Endothelial cell of umbilical vein (primary cell): ENCODE measurements around the gene ARHGEF40. TPM values are rescaled to one million over a fixed set of nuclear protein-coding genes. Genes with fewer than 3 reads are reported as not detected.
A peak's percentile ranks its signal among the peaks of the same experiment; 100 is the strongest.
"Not testable (repeated sequence)": the region's sequence is repeated elsewhere in the genome, so short reads cannot be mapped to it uniquely, and the experiment has no call there.

ENCODE experiments used
- BruUV-seq: library from RNA; stranded (reverse); fragments of 400-500 nt; replicated peaks from 2 replicates; lab custom pipeline; 2021; lab: Mats Ljungman, UMichigan
- CTCF ChIA-PET: fragments of 300-600, 350-600 bp; sonication (Branson Sonifier 250); formaldehyde crosslinking; loops from one replicate; lab custom pipeline; 2021; ENCODE audit warnings: antibody characterized with exemption, inconsistent platforms; lab: Charles Lee
- POLR2A ChIA-PET: fragments of 300-600, 350-600 bp; sonication (Branson Sonifier 250); formaldehyde crosslinking; loops from one replicate; lab custom pipeline; 2021; ENCODE audit warnings: antibody characterized with exemption, inconsistent platforms; lab: Charles Lee
- DNase-seq: peaks from one replicate; pipeline ENCODE4 v3.0.0-alpha.2; 2011; ENCODE audit warnings: low read depth, low spot score
- FAIRE-seq: peaks from 2 replicates; lab custom pipeline; 2011; peaks lifted over from hg19 to GRCh38; lab: Jason Lieb, UNC
- H2AFZ ChIP-seq: 2 replicates; pipeline ENCODE4 v1.6.0; 2012; ENCODE audit warnings: low read depth, low read length, control low read depth, inconsistent platforms
- H3K27ac ChIP-seq: 2 replicates; pipeline ENCODE4 v1.5.1; 2011; ENCODE audit warnings: low read depth, mild to moderate bottlenecking, control low read depth, low read length, moderate library complexity; ENCODE audit not compliant: insufficient read depth
- H3K27me3 ChIP-seq, 2 experiments: 2 replicates each; pipeline versions ENCODE4 v1.6.0 to v1.6.1; 2011; ENCODE audit warnings: low read length in 2 of 2, mixed read lengths in 1 of 2; ENCODE audit not compliant: control insufficient read depth in 2 of 2, insufficient read depth in 2 of 2
- H3K36me3 ChIP-seq, 2 experiments: 2 replicates in 1 of 2; 3 replicates in 1 of 2; pipeline ENCODE4 v1.5.1; 2011; ENCODE audit warnings: low read length in 2 of 2, mild to moderate bottlenecking in 1 of 2, moderate library complexity in 1 of 2; ENCODE audit not compliant: control insufficient read depth in 2 of 2, insufficient read depth in 2 of 2; ENCODE audit errors: extremely low read depth in 1 of 2
- H3K4me1 ChIP-seq: 3 replicates; pipeline ENCODE4 v1.5.1; 2011; ENCODE audit warnings: mild to moderate bottlenecking, low read length; ENCODE audit not compliant: control insufficient read depth, insufficient read depth; ENCODE audit errors: extremely low read depth
- H3K4me2 ChIP-seq: 2 replicates; pipeline ENCODE4 v1.6.1; 2011; ENCODE audit warnings: low read length, control low read depth, mixed read lengths; ENCODE audit not compliant: insufficient read depth
- H3K4me3 ChIP-seq, 3 experiments: fragments of 200-600 bp in 1 of 3; sonication (generic), shearing (Covaris generic) in 1 of 3; replicated peaks in 1 of 3; 2 replicates each; pipeline ENCODE4 v1.5.1; 2011 to 2016; ENCODE audit warnings: control low read depth in 3 of 3, low read length in 3 of 3, mild to moderate bottlenecking in 2 of 3, inconsistent platforms in 1 of 3, low read depth in 1 of 3, moderate library complexity in 1 of 3; ENCODE audit not compliant: insufficient read depth in 1 of 3
- H3K79me2 ChIP-seq: 2 replicates; pipeline ENCODE4 v1.6.0; 2012; ENCODE audit warnings: low read length, inconsistent platforms; ENCODE audit not compliant: control insufficient read depth, insufficient read depth
- H3K9ac ChIP-seq: replicated peaks from 2 replicates; pipeline ENCODE3; 2011; ENCODE audit warnings: low read length, control low read depth; ENCODE audit not compliant: insufficient read depth; ENCODE audit errors: extremely low read depth
- H3K9me1 ChIP-seq: replicated peaks from 3 replicates; pipeline ENCODE4 v1.6.0; 2011; ENCODE audit warnings: mild to moderate bottlenecking, low read length; ENCODE audit not compliant: control insufficient read depth, insufficient read depth; ENCODE audit errors: extremely low read depth
- H3K9me3 ChIP-seq: replicated peaks from 2 replicates; pipeline ENCODE4 v1.5.1; 2012; ENCODE audit warnings: low read length, inconsistent platforms; ENCODE audit not compliant: control insufficient read depth, insufficient read depth
- H4K20me1 ChIP-seq: replicated peaks from 2 replicates; pipeline ENCODE3; 2011; ENCODE audit warnings: mild to moderate bottlenecking, low read length; ENCODE audit not compliant: control insufficient read depth, insufficient read depth; ENCODE audit errors: extremely low read depth
- EZH2 ChIP-seq: IDR thresholded peaks from 2 replicates; pipeline ENCODE4 v1.6.1; 2012; ENCODE audit warnings: borderline replicate concordance, low read depth, mild to moderate bottlenecking, moderate library complexity, low read length, inconsistent platforms; ENCODE audit not compliant: severe bottlenecking
- FOS ChIP-seq: IDR thresholded peaks from 2 replicates; pipeline ENCODE4 v1.6.1; 2011; ENCODE audit warnings: mild to moderate bottlenecking, low read length, moderate library complexity, borderline replicate concordance; ENCODE audit not compliant: insufficient read depth
- JUN ChIP-seq: IDR thresholded peaks from 2 replicates; pipeline ENCODE4 v1.6.1; 2011; ENCODE audit warnings: borderline replicate concordance, low read depth; ENCODE audit not compliant: insufficient read length, insufficient read depth
- dilution Hi-C: fragments of 300-500 bp; cut with MboI; formaldehyde crosslinking; loops from one replicate; pipeline ENCODE4 v1.15.0; 2019; ENCODE audit warnings: low sequenced_read_pairs; ENCODE audit not compliant: extremely low pct_ligation_motif_present
- intact Hi-C: fragments of 100-400 bp; cut with micrococcal nuclease; formaldehyde crosslinking; loops from one replicate; pipeline ENCODE4 v1.10.0; 2022
- polyA plus RNA-seq, 4 experiments: library from polyadenylated mRNA; depleted of rRNA in 3 of 4; stranded (reverse) in 3 of 4; unstranded in 1 of 4; fragments of >200 nt; gene quantifications; 2 replicates each; pipeline versions ENCODE4 v1.2.1 to v1.2.3, GENCODE V29; 2011 to 2012; ENCODE audit warnings: missing spikeins in 1 of 4
- total RNA-seq: library from RNA; stranded (reverse); gene quantifications from 2 replicates; pipeline ENCODE4 v1.2.3, GENCODE V29; 2021
- TF ChIP-seq, protein P1 (sequence below): IDR thresholded peaks from 2 replicates; pipeline ENCODE4 v1.6.1; 2011; ENCODE audit not compliant: insufficient read depth, insufficient read length

Gene ARHGEF40
- total and polyA plus RNA-seq, 2 donors (not counting 3 experiments of a cell fraction or from before 2014, with no cell fraction given), result 2.6 to 19.9 TPM

DNA sequence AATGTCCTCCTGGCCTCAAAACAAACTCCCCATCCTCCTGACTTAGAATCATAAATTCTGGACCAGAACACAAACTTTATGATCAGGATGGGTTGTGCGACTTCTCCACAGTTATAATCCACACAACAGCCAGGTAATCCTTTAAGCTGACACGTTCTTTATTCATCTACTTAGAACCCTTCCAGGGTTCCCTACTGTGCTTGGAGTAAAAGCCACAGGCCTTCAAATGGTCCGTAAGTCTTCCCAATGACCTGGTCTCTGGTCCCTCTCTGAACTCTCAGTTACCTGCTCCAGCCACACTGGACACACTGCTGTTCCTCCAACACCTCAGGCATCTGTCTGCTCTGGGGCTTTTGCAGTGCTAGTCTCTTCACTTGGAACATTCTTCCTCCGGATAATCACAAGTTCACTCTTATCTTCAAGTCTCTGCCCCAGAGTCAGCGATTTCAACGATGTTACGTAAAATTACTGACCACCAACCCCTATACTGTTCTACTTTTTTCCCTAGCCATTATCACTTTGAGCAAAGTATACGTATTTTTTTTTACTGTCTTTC, 29.7 kb upstream of the ARHGEF40 start:
- H3K9me1 ChIP-seq, result no peaks in the 10 kb centered on the region
- no peaks in the 10 kb centered on the region for H3K36me3 ChIP-seq
- ChIA-PET CTCF (interaction anchor here (0.6 to 7.0 kb wide), 22 partner anchors 9 to 375 kb away, joined by 3 to 214 read pairs (median 4); partner anchors contain the start of genes RNASE8 and SLC39A2), POLR2A (no interaction called here)
- intact Hi-C loops (loop anchor here (1.0 to 2.0 kb wide), 2 partner anchors 26 to 184 kb away; no protein-coding TSS in a partner anchor), dilution Hi-C loops (no loop called here)
- no TSS peak for BruUV-seq
- FAIRE-seq (no peak), DNase-seq (no peak)
- H4K20me1 ChIP-seq, result no peaks in the 10 kb centered on the region
- no peak overlapping the region for H3K4me2 ChIP-seq
- H3K9me3 ChIP-seq, result no peaks in the 10 kb centered on the region
- H3K4me3 ChIP-seq, result no peak overlapping the region
- H3K4me1 ChIP-seq, result peaks cover 4% of the 10 kb centered on the region
- H3K79me2 ChIP-seq, result no peaks in the 10 kb centered on the region
- H3K27ac ChIP-seq, result no peak overlapping the region
- peaks cover 12 to 13% of the 10 kb centered on the region in 2 experiments for H3K27me3 ChIP-seq
- no peak overlapping the region for H2AFZ ChIP-seq
- TF ChIP-seq EZH2, result peak; percentile 5
- TF ChIP-seq FOS, result no peak
- TF ChIP-seq, protein P1, sequence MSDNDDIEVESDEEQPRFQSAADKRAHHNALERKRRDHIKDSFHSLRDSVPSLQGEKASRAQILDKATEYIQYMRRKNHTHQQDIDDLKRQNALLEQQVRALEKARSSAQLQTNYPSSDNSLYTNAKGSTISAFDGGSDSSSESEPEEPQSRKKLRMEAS, result no peak
- TF ChIP-seq JUN, result no peak
- no peak overlapping the region for H3K9ac ChIP-seq

DNA sequence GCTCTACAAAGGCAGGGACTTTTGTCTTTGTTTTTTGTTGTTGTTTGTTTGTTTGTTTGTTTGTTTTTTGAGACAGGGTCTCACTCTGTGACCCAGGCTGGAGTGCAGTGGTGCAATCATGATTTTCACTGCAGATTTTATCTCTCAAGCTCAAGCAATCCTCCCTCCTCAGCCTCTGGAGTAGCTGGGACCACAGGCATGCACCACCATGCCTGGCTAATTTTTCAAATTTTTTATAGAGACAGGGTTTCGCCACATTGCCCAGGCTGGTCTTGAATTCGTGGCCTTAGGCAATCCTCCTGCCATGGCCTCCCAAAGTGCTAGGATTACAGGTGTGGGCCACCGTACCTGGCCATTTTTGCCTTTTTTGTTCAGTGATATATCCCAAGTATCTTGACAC, 29.2 kb upstream of the ARHGEF40 start:
- dilution Hi-C loops, result not testable (repeated sequence)

More for the DNA sequence above, 29.2 kb upstream of the ARHGEF40 start:
- DNase-seq, H4K20me1 ChIP-seq, H3K9ac ChIP-seq, H3K9me1 ChIP-seq, H3K36me3 ChIP-seq, H3K4me3 ChIP-seq, BruUV-seq, H3K4me1 ChIP-seq, POLR2A ChIA-PET, H3K9me3 ChIP-seq, H3K79me2 ChIP-seq, H3K4me2 ChIP-seq, H3K27ac ChIP-seq, H2AFZ ChIP-seq: not testable (repeated sequence)
- CTCF ChIA-PET, result interaction anchor here (0.7 to 7.0 kb wide), 13 partner anchors 13 to 183 kb away, joined by 3 to 214 read pairs (median 5); partner anchors contain the start of genes RNASE8 and SLC39A2
- H3K27me3 ChIP-seq, result peaks cover 10 to 16% of the 10 kb centered on the region in 2 experiments
- peak; percentile 24 for FAIRE-seq
- intact Hi-C loops, result loop anchor here (1.0 to 2.0 kb wide), 2 partner anchors 27 to 184 kb away; no protein-coding TSS in a partner anchor
